BLaER1 treated with 17β-estradiol and CSF1 and Interleukin-3, amounts not matched to agents 10 nM and 100 nM (cell line): ENCODE data around the gene ZNF518B.

ENCODE experiments used
- H3K27ac ChIP-seq, 11 experiments: shearing (Covaris generic); formaldehyde crosslinking; 2 replicates each; pipeline ENCODE4 v1.8.1; 2022
- H3K27me3 ChIP-seq, 11 experiments: shearing (Covaris generic); formaldehyde crosslinking; 2 replicates each; pipeline ENCODE4 v1.8.1; 2022
- H3K36me3 ChIP-seq, 11 experiments: shearing (Covaris generic); formaldehyde crosslinking; 2 replicates each; pipeline ENCODE4 v1.8.1; 2022
- H3K4me1 ChIP-seq, 10 experiments: shearing (Covaris generic); formaldehyde crosslinking; 2 replicates each; pipeline ENCODE4 v1.8.1; 2022
- H3K4me2 ChIP-seq, 11 experiments: shearing (Covaris generic); formaldehyde crosslinking; 2 replicates each; pipeline ENCODE4 v1.8.1; 2022
- H3K4me3 ChIP-seq, 10 experiments: shearing (Covaris generic); formaldehyde crosslinking; 2 replicates each; pipeline ENCODE4 v1.8.1; 2022
- H3K9ac ChIP-seq, 11 experiments: shearing (Covaris generic); formaldehyde crosslinking; 2 replicates each; pipeline ENCODE4 v1.8.1; 2022
- H3K9me3 ChIP-seq, 11 experiments: shearing (Covaris generic); formaldehyde crosslinking; replicated peaks in 1 of 11; 2 replicates each; pipeline ENCODE4 v1.8.1; 2022
- H4K20me1 ChIP-seq, 11 experiments: shearing (Covaris generic); formaldehyde crosslinking; 2 replicates each; pipeline ENCODE4 v1.8.1; 2022
- Cebpa-rat ChIP-seq, 11 experiments: shearing (Covaris generic); IDR thresholded peaks; 2 replicates each; pipeline ENCODE4 v1.8.1; 2022

Gene ZNF518B, protein sequence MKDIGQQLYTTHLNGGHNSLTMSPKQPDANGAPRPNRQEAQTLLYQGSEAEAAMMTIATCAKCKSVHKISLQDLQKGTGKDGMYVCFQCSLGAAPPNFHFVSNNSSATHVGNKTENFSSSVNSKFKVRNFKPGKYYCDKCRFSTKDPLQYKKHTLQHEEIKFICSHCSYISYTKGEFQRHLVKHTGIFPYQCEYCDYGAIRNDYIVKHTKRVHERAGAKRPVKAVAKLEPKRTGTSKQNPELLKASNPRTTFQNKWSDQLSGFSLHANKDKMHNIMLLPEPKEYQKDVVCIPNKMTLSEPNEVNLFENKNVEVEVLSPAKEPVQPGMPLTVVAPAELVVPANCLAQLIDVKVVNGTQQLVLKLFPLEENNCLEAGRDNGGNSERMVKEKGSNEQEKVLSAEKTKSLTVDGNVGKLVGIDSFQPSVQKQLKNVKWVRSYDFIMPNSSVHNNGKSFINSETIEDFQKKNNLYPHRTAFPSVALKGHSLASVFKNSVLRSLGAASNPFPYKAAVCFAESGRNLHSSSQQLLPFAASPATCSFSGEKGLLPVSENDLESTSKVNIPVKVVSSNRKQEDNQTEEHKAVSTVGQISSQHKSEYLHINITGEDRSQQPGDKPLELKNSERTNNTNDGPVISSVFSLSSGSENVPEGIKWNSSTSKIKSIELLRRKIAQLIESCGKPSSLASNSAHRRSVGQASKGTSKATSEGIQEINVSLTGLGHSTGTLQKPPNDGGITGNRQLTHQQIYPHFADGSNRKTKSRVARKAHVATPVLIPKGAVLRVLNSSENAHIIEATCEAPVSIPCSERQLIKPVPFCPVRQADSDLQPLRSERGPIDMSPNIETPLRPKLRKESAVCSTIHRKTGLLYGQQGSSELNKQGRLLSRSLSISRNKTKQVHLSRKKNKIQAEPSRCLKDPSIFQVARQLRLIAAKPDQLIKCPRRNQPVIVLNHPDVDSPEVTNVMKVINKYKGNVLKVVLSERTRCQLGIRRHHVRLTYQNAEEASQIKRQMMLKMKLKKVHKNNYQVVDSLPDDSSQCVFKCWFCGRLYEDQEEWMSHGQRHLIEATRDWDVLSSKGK

GRCh38 chr4:10457255-10457801 lies at the start of gene ZNF518B:
TSS of gene ZNF518B (minus strand) at chr4:10457426. CDS start at chr4:10446328, 11,098 bp downstream.
- H3K27me3 ChIP-seq = peaks cover 15 to 25% (median 21%) of the 10 kb centered on the region in 11 experiments
- H3K9me3 ChIP-seq = peaks cover 38 to 55% (median 46%) of the 10 kb centered on the region in 11 experiments
- H4K20me1 ChIP-seq = no peaks in the 10 kb centered on the region; a peak in 1 of 22 replicates
- peaks cover 17 to 35% (median 27%) of the 10 kb centered on the region in 10 experiments for H3K4me1 ChIP-seq
- H3K36me3 ChIP-seq = peaks cover 17 to 22% (median 21%) of the 10 kb centered on the region in 11 experiments; a peak in 20 of 22 replicates
- TF ChIP-seq Cebpa-rat (IDR thresholded peaks at IDR 0.05) = no peak
- H3K9ac ChIP-seq = peak within 1 kb of the TSS; percentile 76 to 89 (median 85)
- peak within 1 kb of the TSS; percentile 76 to 90 (median 86) for H3K27ac ChIP-seq
- H3K4me2 ChIP-seq = peak within 1 kb of the TSS; percentile 52 to 81 (median 72)
- H3K4me3 ChIP-seq = peak within 1 kb of the TSS; percentile 58 to 77 (median 67)

DNA sequence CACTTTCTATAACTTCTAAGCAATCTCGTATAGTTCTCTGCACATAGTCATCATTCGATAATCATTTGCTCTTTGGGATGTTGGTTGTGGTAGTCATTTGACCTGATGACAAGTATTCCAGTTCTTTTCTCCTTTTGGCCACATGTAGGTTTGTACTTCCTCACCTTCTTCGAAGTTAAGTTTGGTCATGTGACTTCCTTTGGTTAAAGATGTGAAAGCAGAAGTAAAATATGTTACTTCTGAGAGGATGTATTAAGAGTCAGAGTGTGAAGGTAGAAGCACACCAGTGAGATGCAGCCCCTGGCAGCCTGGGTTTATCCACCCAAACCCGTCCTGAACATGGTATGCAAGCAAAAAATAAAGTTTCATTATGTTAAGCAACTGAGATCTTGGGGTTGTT lies 48.9 kb upstream of the ZNF518B start:
- Histone ChIP-seq H3K9ac (no peak overlapping the region), H3K4me3 (no peak overlapping the region), H3K9me3 (peaks cover 30 to 47% (median 36%) of the 10 kb centered on the region in 11 experiments), H4K20me1 (no peaks in the 10 kb centered on the region), H3K36me3 (no peaks in the 10 kb centered on the region), H3K27me3 (no peaks in the 10 kb centered on the region), H3K4me2 (no peak overlapping the region), H3K4me1 (no peaks in the 10 kb centered on the region), H3K27ac (no peak overlapping the region)
- TF ChIP-seq Cebpa-rat (IDR thresholded peaks at IDR 0.05) = no peak

DNA sequence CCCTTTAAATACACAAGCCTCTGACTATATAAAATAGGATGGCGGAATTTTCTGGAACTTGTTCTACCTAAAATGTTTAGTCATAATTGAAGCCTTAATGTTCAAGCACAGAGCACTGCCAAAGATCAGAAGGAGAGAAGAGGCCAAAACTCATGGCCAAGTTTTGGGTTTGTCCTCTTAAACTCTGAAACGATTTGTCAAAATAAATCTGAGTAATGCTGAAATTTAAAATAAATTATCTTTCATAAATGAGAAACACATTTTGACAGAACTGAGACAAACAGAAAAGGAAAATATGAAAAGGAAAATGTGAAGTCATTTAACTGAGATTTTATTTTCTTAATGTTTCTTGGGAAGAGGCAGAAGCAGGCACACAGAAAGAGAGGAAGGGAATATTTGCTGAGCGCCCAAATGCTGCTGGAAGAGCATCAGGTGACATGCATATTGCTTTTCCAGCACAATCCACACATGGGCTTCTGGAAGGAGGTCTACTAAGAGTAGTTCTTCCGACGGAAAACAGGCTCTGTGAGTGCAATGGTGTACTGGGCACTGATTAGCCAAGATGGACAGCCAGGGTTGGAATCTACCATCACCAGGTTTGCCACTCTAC lies 47.4 kb upstream of the ZNF518B start:
- Histone ChIP-seq H4K20me1 (no peaks in the 10 kb centered on the region), H3K36me3 (no peaks in the 10 kb centered on the region), H3K4me3 (no peak overlapping the region), H3K9me3 (peaks cover 30 to 47% (median 36%) of the 10 kb centered on the region in 11 experiments), H3K27me3 (no peaks in the 10 kb centered on the region), H3K4me2 (no peak overlapping the region), H3K4me1 (no peaks in the 10 kb centered on the region), H3K27ac (no peak overlapping the region), H3K9ac (no peak overlapping the region)
- TF ChIP-seq Cebpa-rat (IDR thresholded peaks at IDR 0.05) = no peak

DNA sequence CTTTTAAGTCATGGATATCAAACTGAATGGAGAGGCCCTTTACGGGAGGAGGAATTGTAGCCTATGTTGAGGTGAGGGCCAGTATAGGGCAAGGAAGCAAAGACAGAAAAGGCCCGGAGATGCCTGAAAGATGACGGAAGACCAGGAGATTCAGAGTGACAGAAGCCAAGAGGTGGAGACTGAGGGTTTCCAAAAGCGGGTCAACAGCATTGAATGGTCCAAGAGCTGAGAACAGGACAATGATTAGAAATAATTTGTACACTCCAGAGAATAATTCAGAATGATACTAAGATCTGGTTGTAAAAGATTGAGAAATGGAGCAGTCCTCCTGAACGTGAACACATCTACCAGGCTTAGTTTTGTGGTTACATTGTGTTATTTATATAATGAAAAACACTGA lies 45.5 kb upstream of the ZNF518B start:
- H3K4me1 ChIP-seq = no peaks in the 10 kb centered on the region
- no peak overlapping the region for H3K9ac ChIP-seq
- H3K27ac ChIP-seq = no peak overlapping the region
- no peaks in the 10 kb centered on the region for H4K20me1 ChIP-seq
- no peak for TF ChIP-seq Cebpa-rat (IDR thresholded peaks at IDR 0.05)
- peaks cover 29 to 41% (median 34%) of the 10 kb centered on the region in 11 experiments for H3K9me3 ChIP-seq
- no peak overlapping the region for H3K4me3 ChIP-seq
- H3K27me3 ChIP-seq = no peaks in the 10 kb centered on the region
- H3K36me3 ChIP-seq = no peaks in the 10 kb centered on the region
- no peak overlapping the region for H3K4me2 ChIP-seq

- Histone ChIP-seq H3K4me3 (no peak overlapping the region), H3K27ac (no peak overlapping the region), H3K27me3 (no peaks in the 10 kb centered on the region), H3K36me3 (no peaks in the 10 kb centered on the region), H4K20me1 (no peaks in the 10 kb centered on the region), H3K9ac (no peak overlapping the region), H3K4me1 (peaks cover 0 to 9% (median 0%) of the 10 kb centered on the region in 10 experiments; a peak in 3 of 20 replicates), H3K9me3 (peaks cover 10 to 21% (median 16%) of the 10 kb centered on the region in 11 experiments; a peak in 20 of 22 replicates), H3K4me2 (no peak overlapping the region)
- no peak for TF ChIP-seq Cebpa-rat (IDR thresholded peaks at IDR 0.05)
Measured at GRCh38 chr4:10500776-10501175, 43.5 kb upstream of the ZNF518B start.

DNA sequence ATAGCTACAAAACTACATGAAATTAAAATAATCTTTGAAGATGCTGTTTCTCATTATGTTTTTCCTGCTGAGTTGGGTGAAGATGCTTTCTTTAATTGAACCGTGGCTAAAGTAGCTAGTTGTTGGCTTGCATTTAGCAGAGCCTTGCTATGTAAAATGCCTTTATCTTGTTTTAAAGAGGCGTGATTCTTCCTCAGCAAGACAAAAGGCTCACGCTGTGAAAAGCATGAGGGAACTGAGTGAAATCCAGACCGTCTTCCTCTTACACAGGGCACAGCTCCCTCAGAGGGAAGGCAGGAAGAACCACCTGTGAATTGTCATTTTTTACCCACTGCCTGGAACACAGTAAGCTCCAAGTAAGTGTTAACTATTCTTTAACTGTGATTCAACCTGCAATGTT lies 39.0 kb upstream of the ZNF518B start:
- Histone ChIP-seq H3K9me3 (no peaks in the 10 kb centered on the region), H3K9ac (no peak overlapping the region), H3K4me2 (peak overlapping the region in 3 of 11 experiments; percentile 1 to 18 (median 3); a peak in 2 of 22 replicates), H3K36me3 (no peaks in the 10 kb centered on the region), H4K20me1 (no peaks in the 10 kb centered on the region), H3K27ac (no peak overlapping the region), H3K27me3 (no peaks in the 10 kb centered on the region), H3K4me1 (peaks cover 0 to 9% (median 0%) of the 10 kb centered on the region in 10 experiments; a peak in 3 of 20 replicates), H3K4me3 (no peak overlapping the region)
- no peak for TF ChIP-seq Cebpa-rat (IDR thresholded peaks at IDR 0.05)

DNA sequence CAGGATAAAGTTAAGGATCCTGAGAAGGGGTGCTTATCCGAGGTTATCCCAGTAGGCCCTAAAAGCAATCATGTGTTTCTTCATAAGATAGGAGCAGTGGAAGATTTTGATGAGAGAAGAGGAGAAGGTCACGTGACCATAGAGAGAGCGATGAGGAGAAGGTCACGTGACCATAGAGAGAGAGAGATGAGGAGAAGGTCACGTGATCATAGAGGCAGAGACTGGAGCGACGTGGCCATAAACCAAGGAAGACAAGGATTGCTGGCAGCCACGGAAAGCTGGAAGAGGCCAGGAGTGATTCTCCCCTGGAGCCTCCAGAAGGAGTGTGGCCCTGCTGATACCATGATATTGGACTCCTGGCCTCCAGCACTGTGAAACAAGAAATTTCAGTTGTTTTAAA lies 38.4 kb upstream of the ZNF518B start:
- peaks cover 0 to 9% (median 0%) of the 10 kb centered on the region in 10 experiments; a peak in 3 of 20 replicates for H3K4me1 ChIP-seq
- H3K9me3 ChIP-seq = no peaks in the 10 kb centered on the region
- H4K20me1 ChIP-seq = no peaks in the 10 kb centered on the region
- H3K36me3 ChIP-seq = no peaks in the 10 kb centered on the region
- H3K27ac ChIP-seq = no peak overlapping the region
- TF ChIP-seq Cebpa-rat (IDR thresholded peaks at IDR 0.05) = no peak
- H3K4me3 ChIP-seq = no peak overlapping the region
- H3K9ac ChIP-seq = no peak overlapping the region
- H3K27me3 ChIP-seq = no peaks in the 10 kb centered on the region
- no peak overlapping the region for H3K4me2 ChIP-seq

- Histone ChIP-seq H3K9me3 (no peaks in the 10 kb centered on the region), H3K4me3 (no peak overlapping the region), H4K20me1 (no peaks in the 10 kb centered on the region), H3K4me1 (peaks cover 0 to 9% (median 0%) of the 10 kb centered on the region in 10 experiments; a peak in 3 of 20 replicates), H3K9ac (no peak overlapping the region), H3K4me2 (no peak overlapping the region), H3K36me3 (no peaks in the 10 kb centered on the region), H3K27me3 (no peaks in the 10 kb centered on the region), H3K27ac (no peak overlapping the region)
- TF ChIP-seq Cebpa-rat (IDR thresholded peaks at IDR 0.05) = no peak
Measured at GRCh38 chr4:10492464-10492863, 35.2 kb upstream of the ZNF518B start.
